B cell (primary cell): ENCODE data around the gene MTMR10. TPM values are rescaled to one million over a fixed set of nuclear protein-coding genes. Genes with fewer than 3 reads are reported as not detected.

Experiments used
- ATAC-seq: fragments of 200-7000 bp; cut with Tn5 transposase; one replicate; pipeline ENCODE4 v1.10.0; 2021; ENCODE audit warnings: low read depth, mild to moderate bottlenecking, moderate number of reproducible peaks, moderate library complexity
- CTCF ChIA-PET: fragments of 350-600 bp; sonication (Branson Sonifier 250); formaldehyde crosslinking; loops from one replicate; lab custom pipeline; 2021; ENCODE audit warnings: antibody characterized with exemption, inconsistent platforms; lab: Charles Lee
- POLR2A ChIA-PET: fragments of 350-600 bp; sonication (Branson Sonifier 250); formaldehyde crosslinking; loops from one replicate; lab custom pipeline; 2021; ENCODE audit warnings: antibody characterized with exemption; lab: Charles Lee
- DNase-seq: peaks from one replicate; pipeline ENCODE4 v3.0.0; 2013
- H2AFZ ChIP-seq: 2 replicates; pipeline ENCODE4 v1.6.1; 2012; ENCODE audit warnings: mild to moderate bottlenecking, low read depth, low read length; ENCODE audit not compliant: insufficient read depth, poor library complexity, severe bottlenecking
- H3K27ac ChIP-seq, 2 donors: 1 replicate in 1 of 2; 2 replicates in 1 of 2; pipeline ENCODE4 v1.5.1; 2012 to 2013; ENCODE audit warnings: low read length in 2 of 2, mild to moderate bottlenecking in 2 of 2, moderate library complexity in 1 of 2
- H3K27me3 ChIP-seq, 4 experiments: fragments of 200-600 bp in 1 of 4; sonication (generic) in 1 of 4; replicated peaks in 1 of 4; 1 replicate in 2 of 4; 2 replicates in 2 of 4; pipeline versions ENCODE4 v1.6.1 to v1.7.0; 2013 to 2016; ENCODE audit warnings: low read length in 3 of 4, mild to moderate bottlenecking in 2 of 4, mixed read lengths in 1 of 4, moderate library complexity in 1 of 4; ENCODE audit not compliant: insufficient read depth in 4 of 4, control insufficient read depth in 3 of 4; ENCODE audit errors: control extremely low read depth in 1 of 4
- H3K36me3 ChIP-seq, 2 experiments: replicated peaks in 1 of 2; 1 replicate in 1 of 2; 2 replicates in 1 of 2; pipeline versions ENCODE4 v1.6.1 to v1.7.1; 2013; ENCODE audit warnings: low read length in 1 of 2; ENCODE audit not compliant: insufficient read depth in 2 of 2, control insufficient read depth in 1 of 2; ENCODE audit errors: control extremely low read depth in 1 of 2, extremely low read depth in 1 of 2
- H3K4me1 ChIP-seq, 2 donors: fragments of 200-600 bp in 1 of 2; sonication (generic) in 1 of 2; 1 replicate in 1 of 2; 2 replicates in 1 of 2; pipeline versions ENCODE4 v1.5.1 to v1.6.1; 2013 to 2017; ENCODE audit warnings: low read length in 2 of 2; ENCODE audit not compliant: control insufficient read depth in 2 of 2, insufficient read depth in 2 of 2
- H3K4me2 ChIP-seq: replicated peaks from 2 replicates; pipeline ENCODE3; 2012; ENCODE audit warnings: mild to moderate bottlenecking, low read depth, low read length; ENCODE audit not compliant: poor library complexity, severe bottlenecking
- H3K4me3 ChIP-seq, 5 experiments: fragments of 200-600 bp in 1 of 5; sonication (generic) in 1 of 5; 1 replicate in 3 of 5; 2 replicates in 2 of 5; pipeline versions ENCODE4 v1.5.1 to v1.7.0; 2011 to 2016; ENCODE audit warnings: low read length in 4 of 5, mild to moderate bottlenecking in 4 of 5, low read depth in 2 of 5, control low read depth in 1 of 5, moderate library complexity in 1 of 5; ENCODE audit not compliant: insufficient read depth in 1 of 5; ENCODE audit errors: control extremely low read depth in 1 of 5, extremely low read depth in 1 of 5
- H3K79me2 ChIP-seq: fragments of 200-600 bp; sonication (generic); one replicate; pipeline ENCODE4 v1.6.0; 2016; ENCODE audit warnings: low read length; ENCODE audit not compliant: control insufficient read depth, insufficient read depth
- H3K9ac ChIP-seq: fragments of 200-600 bp; sonication (generic); 2 replicates; pipeline ENCODE4 v1.6.1; 2017; ENCODE audit warnings: mild to moderate bottlenecking, low read length, moderate library complexity
- H3K9me3 ChIP-seq, 3 donors: one replicate each; pipeline versions ENCODE4 v1.6.1 to v1.7.1; 2013; ENCODE audit warnings: low read length in 2 of 3; ENCODE audit not compliant: control insufficient read depth in 2 of 3, insufficient read depth in 1 of 3; ENCODE audit errors: control extremely low read depth in 1 of 3
- H4K20me1 ChIP-seq: 2 replicates; pipeline ENCODE4 v1.6.0; 2012; ENCODE audit warnings: mild to moderate bottlenecking, low read length; ENCODE audit not compliant: insufficient read depth, control insufficient read depth, poor library complexity, severe bottlenecking
- H3K27ac Mint-ChIP-seq: one replicate; pipeline ENCODE4 v1.8.0; 2021; ENCODE audit warnings: mixed read lengths
- H3K27me3 Mint-ChIP-seq: one replicate; pipeline ENCODE4 v1.8.0; 2021; ENCODE audit warnings: mixed read lengths
- H3K4me1 Mint-ChIP-seq: one replicate; pipeline ENCODE4 v1.8.0; 2021; ENCODE audit warnings: mixed read lengths
- H3K4me3 Mint-ChIP-seq: one replicate; pipeline ENCODE4 v1.8.0; 2021; ENCODE audit warnings: mixed read lengths
- H3K9me3 Mint-ChIP-seq: one replicate; pipeline ENCODE4 v1.8.0; 2022; ENCODE audit warnings: mixed read lengths; ENCODE audit not compliant: insufficient read depth
- EZH2 ChIP-seq: IDR thresholded peaks from 2 replicates; pipeline ENCODE4 v1.6.1; 2012; ENCODE audit warnings: borderline replicate concordance, low read depth, mild to moderate bottlenecking, moderate library complexity, low read length; ENCODE audit not compliant: insufficient read depth, poor library complexity, severe bottlenecking
- WGBS: methylation state at CpG from one replicate; pipeline ENCODE4 v1.1.5; 2013; ENCODE audit warnings: missing lambda C conversion rate; ENCODE audit not compliant: insufficient coverage; 5-methylcytosine and 5-hydroxymethylcytosine counted together
- intact Hi-C: fragments of 100-400 bp; cut with micrococcal nuclease; formaldehyde crosslinking; loops from one replicate; pipeline ENCODE4 v1.10.0; 2022
- polyA plus RNA-seq: library from polyadenylated mRNA; depleted of rRNA; stranded (reverse); fragments of >200 nt; gene quantifications from 2 replicates; pipeline ENCODE4 v1.2.3, GENCODE V29; 2012
- total RNA-seq, 2 donors: library from RNA; stranded (reverse); fragments of 120-200 nt in 1 of 2; gene quantifications; 1 replicate in 1 of 2; 2 replicates in 1 of 2; pipeline versions ENCODE4 v1.2.3 to v1.2.4, GENCODE V29; 2013 to 2022
- TF ChIP-seq, protein P1 (sequence below): fragments of 200-600 bp; IDR thresholded peaks from one replicate; pipeline ENCODE4 v1.8.0; 2022; ENCODE audit warnings: antibody characterized with exemption, mild to moderate bottlenecking

Gene MTMR10
- total and polyA plus RNA-seq, 2 donors (not counting 1 experiment from before 2014, with no cell fraction given), result 27.9 to 50.2 TPM

DNA sequence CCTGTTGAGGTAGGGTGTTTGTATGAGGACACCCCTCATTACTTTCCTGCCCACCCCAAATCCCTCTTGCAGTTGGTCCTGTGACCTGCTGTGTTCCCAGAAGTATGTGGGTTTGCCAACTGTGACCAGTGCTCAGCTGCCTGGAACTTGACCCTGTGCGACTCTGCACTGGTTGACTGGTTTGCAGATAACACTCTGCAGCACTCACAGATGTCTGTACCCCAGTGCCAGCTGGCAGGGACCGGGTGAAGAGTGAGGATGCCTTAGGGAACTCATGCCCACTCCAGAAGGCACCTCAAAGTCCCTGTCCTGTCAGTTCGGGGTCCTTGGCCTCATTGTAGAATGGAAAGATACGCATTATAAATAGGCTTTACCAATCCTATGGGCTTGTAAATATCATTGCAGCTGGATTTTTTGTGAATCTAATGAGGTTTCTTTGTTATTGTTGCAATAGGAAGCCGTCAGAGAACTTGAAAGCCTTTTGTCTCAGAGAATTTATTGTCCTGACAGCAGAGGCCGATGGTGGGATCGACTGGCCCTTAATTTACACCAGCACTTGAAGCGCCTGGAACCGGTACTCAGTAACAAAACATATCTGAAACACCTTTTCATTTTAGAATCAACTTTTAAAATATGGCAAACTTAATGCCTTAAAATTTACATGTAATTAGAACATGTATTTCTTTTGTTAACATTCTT lies 69.5 kb downstream of the MTMR10 start:
- Histone ChIP-seq H3K79me2 (no peaks in the 10 kb centered on the region), H3K27ac (no peak overlapping the region), H3K4me3 (no peak overlapping the region), H3K4me2 (no peak overlapping the region), H2AFZ (no peak overlapping the region), H3K27me3 (no peaks in the 10 kb centered on the region), H3K9me3 (no peaks in the 10 kb centered on the region), H4K20me1 (no peaks in the 10 kb centered on the region), H3K36me3 (peaks cover 7 to 47% of the 10 kb centered on the region in 2 experiments), H3K4me1 (no peaks in the 10 kb centered on the region), H3K9ac (no peak overlapping the region)
- intact Hi-C loops, result no loop called here
- Mint-ChIP-seq H3K27ac (no peak overlapping the region), H3K27me3 (no peaks in the 10 kb centered on the region), H3K4me1 (peaks cover 3% of the 10 kb centered on the region), H3K9me3 (no peaks in the 10 kb centered on the region), H3K4me3 (no peak overlapping the region)
- no peak for DNase-seq
- ATAC-seq, result no peak
- TF ChIP-seq EZH2, result no peak
- TF ChIP-seq, protein P1, sequence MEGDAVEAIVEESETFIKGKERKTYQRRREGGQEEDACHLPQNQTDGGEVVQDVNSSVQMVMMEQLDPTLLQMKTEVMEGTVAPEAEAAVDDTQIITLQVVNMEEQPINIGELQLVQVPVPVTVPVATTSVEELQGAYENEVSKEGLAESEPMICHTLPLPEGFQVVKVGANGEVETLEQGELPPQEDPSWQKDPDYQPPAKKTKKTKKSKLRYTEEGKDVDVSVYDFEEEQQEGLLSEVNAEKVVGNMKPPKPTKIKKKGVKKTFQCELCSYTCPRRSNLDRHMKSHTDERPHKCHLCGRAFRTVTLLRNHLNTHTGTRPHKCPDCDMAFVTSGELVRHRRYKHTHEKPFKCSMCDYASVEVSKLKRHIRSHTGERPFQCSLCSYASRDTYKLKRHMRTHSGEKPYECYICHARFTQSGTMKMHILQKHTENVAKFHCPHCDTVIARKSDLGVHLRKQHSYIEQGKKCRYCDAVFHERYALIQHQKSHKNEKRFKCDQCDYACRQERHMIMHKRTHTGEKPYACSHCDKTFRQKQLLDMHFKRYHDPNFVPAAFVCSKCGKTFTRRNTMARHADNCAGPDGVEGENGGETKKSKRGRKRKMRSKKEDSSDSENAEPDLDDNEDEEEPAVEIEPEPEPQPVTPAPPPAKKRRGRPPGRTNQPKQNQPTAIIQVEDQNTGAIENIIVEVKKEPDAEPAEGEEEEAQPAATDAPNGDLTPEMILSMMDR, result no peak
- CTCF ChIA-PET, result no interaction called here
- POLR2A ChIA-PET, result no interaction called here
- WGBS, result 46% methylated on average over 4 of the region's 9 CpGs

DNA sequence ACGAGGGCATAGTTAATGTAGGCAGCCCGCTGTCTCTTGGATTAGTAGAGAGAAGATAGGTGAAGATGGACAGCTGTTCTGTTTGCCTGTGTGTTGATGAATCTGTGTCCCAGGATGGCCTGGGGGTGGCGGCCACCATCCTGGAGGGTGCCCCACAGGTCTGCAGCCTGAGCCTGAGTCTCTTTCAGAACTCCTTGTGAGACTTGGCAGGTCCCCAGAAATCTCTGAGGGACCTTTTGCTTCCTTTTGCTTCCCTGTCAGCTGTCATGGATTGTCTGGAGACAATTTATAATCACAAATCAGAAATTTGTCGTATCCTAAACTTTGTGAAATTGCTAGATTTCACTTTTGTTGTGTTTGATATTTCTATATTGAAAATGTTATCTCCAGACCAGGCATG lies 70.3 kb downstream of the MTMR10 start:
- Histone ChIP-seq H3K27me3 (no peaks in the 10 kb centered on the region), H3K4me2 (no peak overlapping the region), H3K9ac (no peak overlapping the region), H4K20me1 (no peaks in the 10 kb centered on the region), H3K4me3 (no peak overlapping the region), H3K27ac (no peak overlapping the region), H3K9me3 (no peaks in the 10 kb centered on the region), H3K79me2 (no peaks in the 10 kb centered on the region), H3K36me3 (peaks cover 4 to 44% of the 10 kb centered on the region in 2 experiments), H2AFZ (no peak overlapping the region), H3K4me1 (no peaks in the 10 kb centered on the region)
- Mint-ChIP-seq H3K9me3 (no peaks in the 10 kb centered on the region), H3K4me1 (peaks cover 3% of the 10 kb centered on the region), H3K27me3 (no peaks in the 10 kb centered on the region), H3K4me3 (no peak overlapping the region), H3K27ac (no peak overlapping the region)
- ChIA-PET CTCF (no interaction called here), POLR2A (no interaction called here)
- 96% methylated on average over 3 of the region's 4 CpGs for WGBS
- ATAC-seq, result no peak
- intact Hi-C loops, result no loop called here
- TF ChIP-seq, protein P1, result no peak
- TF ChIP-seq EZH2, result no peak
- no peak for DNase-seq
